T47D (cell line): ENCODE results near the gene GHRL.

ENCODE experiments used
- DNase-seq, 2 experiments: peaks; one replicate each; pipeline versions ENCODE4 v3.0.0 to v3.0.0-alpha.2; 2011 to 2012; ENCODE audit warnings: low read depth in 1 of 2, low spot score in 1 of 2
- JUND ChIP-seq: IDR thresholded peaks from 2 replicates; pipeline ENCODE4 v1.6.1; 2012; ENCODE audit warnings: low read depth
- in situ Hi-C: cut with HindIII; loops from 2 replicates; pipeline ENCODE4 v1.10.0; 2016; ENCODE audit warnings: low sequenced_read_pairs, low pct_unique_long_range_greater_than_20kb

GHRL gene, protein sequence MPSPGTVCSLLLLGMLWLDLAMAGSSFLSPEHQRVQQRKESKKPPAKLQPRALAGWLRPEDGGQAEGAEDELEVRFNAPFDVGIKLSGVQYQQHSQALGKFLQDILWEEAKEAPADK

DNA sequence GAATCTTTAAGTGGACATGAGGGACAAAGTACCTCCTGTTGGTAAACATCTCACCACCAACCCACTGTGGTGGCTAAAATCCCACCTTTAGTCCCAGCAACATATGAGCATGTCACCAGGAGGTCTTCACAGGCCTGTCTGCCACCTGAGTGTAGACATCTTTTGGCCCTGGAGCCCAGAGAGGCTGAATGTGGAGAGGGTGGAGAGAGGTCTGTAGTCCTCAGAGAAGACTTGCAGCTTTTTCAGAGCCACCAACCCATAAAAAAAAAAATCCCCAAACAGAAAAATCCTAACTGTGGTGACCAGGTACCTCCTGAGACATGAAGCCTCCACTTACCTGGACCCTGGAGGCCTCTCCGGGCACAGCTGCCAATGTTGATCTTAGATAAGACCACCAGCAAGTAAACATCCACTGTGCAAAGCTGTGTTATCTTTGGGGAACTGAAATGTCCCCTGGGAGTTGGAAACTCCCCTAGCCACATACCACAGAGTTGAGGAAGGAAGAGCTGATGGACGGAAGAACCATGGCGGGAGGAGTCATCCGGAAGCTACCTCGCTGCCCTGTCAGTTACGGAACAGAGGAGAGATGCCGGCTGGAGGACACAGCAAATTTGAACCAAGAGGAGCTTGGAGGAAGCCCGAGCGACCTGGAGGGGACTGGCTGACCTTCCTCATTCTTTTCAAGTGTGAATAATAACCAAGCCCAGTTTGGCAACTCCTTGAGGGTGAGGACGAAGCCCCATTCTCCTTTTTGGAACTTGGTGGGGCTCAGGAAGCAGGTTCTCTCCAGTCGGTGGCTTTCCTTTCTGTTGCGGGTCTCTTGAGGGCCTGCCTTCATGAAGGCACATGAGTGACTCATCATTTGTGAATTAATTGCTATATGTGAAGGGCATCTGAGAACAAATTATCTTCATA, at the start of gene GHRL:
Gene GHRL (minus strand): TSS at position 443 of the 915 bp plus-strand sequence. CDS start 2,767 bp downstream, outside the sequence.
- no peak for TF ChIP-seq JUND
- in situ Hi-C loops: no loop called here
- no peak for DNase-seq

DNA sequence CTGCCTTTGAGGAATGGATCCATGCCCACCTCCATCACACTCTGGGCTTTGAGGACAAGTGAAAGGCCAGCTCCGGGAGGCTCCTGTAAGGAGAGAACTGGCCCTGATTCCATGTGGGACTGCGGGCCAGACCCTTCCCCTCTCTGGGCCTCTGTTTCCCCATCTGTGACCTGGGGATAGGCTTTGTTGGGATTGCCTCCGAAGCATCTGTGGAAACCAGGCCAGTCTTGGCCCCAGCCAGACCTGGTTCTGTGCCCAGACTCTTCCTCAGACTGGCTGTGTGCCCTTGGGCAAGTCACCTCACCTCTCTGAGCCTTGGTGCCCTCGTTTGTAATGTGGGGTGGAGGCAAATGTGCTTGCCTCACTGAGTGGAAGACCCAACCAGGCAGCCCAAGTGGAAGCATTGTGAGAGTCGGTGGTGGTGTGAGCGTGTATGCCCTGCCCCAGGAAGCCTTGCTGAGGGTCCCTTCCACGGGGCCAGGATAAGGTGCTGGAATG, 49.2 kb upstream of the GHRL start:
- in situ Hi-C loops: no loop called here
- no peak for TF ChIP-seq JUND
- DNase-seq: no peak

DNA sequence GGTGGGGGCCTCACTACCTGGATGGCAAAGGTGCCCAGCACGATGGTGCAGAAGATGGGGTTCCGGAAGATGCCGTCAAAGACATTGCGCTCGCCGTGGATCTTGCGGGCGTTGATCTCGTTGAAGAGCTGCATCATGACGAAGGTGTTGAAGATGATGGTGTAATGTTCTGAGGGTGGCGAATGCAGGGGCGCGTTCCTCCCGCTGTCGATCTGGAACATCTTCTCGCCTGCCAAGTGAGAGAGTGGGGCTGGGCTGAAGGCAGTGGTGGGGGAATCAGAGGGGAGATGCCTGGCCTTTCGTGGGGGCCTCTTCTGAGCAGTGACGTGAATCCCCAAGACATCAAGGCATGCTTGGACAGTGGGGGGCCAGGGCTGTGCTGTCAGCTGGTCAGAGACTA, 47.7 kb upstream of the GHRL start:
- no peak for DNase-seq
- in situ Hi-C loops: no loop called here
- no peak for TF ChIP-seq JUND

DNA sequence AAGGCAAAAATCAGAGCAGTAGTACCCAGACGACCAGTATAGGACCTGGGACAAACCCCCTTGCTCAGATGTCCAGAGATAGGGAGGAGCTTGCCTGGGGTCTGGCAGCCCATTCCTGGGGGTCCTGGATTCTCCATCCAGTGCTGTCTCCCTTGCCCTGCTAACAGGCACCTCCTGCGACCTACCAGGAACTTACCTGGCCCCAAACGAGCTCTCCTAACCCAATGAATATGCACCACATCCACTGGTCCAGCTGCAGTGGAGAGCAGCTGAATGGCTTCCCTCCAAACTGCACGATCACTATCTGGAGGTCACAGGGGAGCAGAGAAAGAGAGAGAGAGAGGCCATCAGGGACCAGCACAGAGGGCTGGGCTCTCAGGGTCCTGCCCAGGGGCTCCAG, 47.3 kb upstream of the GHRL start:
- in situ Hi-C loops: no loop called here
- no peak for DNase-seq
- TF ChIP-seq JUND: no peak

DNA sequence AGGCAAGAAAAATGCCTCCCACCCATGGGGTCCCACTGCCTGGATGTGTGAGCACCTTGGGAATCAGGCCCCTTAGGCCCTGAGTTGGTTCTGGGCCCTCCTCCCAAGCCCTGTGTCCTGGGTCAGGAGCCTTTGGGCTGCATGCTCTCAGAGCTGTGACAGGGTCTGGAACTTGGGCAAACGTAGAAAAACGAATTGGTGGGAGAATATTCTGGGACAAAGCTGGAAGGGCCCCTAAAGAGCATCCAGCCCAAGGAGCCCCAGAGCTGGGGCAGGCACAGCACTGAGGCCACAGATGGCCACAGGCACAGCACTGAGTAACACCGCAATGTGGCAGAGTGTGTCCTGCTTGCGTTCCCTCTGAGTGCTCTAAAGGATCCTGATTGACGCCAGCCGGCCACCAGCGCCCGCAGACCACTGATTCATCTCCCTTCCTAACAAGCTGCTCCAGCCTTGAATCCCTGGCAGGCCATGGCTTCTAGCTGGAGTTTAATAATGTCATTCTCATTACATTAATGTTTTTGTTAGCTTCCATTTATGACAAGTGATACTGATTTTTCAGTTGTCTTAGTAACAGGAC, 46.7 kb upstream of the GHRL start:
- in situ Hi-C loops: no loop called here
- DNase-seq: no peak

DNA sequence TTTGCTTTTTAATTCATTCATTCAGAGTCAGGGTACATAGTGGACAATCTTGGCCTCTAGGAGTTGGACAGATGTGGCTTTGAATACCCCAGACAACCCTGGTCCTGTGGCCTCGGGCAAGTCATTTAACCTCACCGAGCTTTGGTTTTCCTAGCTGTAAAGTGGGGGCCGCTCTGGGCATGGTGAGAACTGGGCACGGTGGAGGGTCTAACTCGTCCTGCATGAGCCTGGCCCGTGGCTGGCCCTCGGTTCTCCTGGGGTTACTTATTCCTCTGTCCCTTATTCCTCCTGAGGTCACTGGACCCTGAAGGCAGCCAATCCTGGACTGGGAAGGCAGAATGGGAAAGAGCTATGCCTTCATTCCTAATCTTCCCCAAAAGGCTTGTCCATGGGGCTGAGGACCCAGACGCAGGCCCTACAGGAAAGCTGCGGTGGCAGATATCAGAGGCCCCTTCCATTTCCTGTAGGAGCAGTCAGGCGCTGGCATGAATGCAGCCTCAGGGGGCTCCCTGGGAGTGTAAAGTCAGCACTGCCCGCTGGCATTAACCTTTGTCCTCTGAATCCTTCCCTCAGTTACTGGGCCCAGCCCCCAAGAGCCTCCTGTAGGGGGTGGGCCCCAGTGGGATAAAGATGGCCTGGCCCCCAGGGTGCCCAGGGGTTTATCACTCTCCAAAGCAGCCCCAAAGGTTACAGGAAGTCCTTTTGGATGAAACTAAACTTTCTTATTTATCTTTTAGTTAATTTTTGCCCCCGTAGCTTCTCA, 46.0 kb upstream of the GHRL start:
- no peak for DNase-seq
- in situ Hi-C loops: no loop called here
- TF ChIP-seq JUND: no peak

More for the DNA sequence above, 46.7 kb upstream of the GHRL start:
- TF ChIP-seq JUND: no peak

DNA sequence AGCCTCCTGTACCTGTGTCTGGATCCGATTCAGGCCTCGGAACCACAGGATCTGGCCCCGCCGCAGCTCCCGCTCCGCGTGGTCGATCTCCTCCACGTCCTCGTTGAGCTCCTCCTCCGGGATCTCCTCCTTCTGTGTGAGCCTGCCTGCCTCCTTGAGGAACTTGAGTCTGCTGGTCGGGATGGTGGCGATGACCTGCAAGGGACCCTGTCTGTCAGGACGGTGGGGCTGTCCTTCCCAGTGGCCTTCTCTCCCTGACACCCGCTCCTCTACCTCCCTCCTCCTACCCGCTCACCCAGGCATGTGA, 45.4 kb upstream of the GHRL start:
- in situ Hi-C loops: no loop called here
- no peak for DNase-seq

DNA sequence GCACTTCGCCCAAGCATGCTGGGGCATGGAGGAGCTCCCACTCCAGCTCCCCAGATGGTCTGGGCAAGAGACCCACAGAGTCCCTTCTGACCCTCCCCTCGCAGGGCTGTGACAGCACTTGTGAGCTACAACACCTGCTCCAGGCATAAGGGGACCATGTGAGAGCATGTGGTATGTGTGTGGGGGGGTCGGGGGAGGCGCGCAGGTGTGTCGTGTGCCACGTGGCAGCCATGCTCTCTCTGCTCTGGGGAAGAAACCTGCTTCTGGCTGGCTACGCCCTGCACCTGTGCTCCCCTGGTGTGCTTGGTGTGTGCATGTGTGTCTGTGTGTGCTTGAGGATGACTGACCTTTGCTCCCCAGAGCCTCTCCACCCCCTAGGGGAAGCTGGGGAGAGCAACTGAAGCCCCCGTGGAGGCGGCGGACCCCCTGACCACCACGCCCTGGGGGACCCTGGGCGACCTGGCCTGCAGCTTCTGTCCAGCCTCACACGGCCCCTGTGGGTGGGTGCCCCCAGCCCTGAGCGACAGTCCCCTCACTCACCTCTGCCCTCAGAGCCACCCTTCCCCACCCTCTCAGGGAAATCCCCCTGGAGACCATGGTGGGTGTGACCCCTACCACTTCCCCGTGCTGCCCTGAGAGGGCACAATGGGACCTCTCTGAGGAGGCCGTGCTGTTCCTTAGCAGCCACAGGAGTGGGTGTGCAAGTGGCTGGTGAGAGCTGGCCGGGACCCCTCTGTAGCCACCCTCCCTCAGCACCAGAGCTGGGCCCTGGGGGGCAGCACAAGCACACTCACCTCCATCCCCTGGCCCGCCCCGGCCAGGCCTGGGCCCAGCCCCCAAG, 44.8 kb upstream of the GHRL start:
- in situ Hi-C loops: no loop called here
- TF ChIP-seq JUND: no peak
- DNase-seq: no peak

More for the DNA sequence above, 45.4 kb upstream of the GHRL start:
- TF ChIP-seq JUND: no peak

DNA sequence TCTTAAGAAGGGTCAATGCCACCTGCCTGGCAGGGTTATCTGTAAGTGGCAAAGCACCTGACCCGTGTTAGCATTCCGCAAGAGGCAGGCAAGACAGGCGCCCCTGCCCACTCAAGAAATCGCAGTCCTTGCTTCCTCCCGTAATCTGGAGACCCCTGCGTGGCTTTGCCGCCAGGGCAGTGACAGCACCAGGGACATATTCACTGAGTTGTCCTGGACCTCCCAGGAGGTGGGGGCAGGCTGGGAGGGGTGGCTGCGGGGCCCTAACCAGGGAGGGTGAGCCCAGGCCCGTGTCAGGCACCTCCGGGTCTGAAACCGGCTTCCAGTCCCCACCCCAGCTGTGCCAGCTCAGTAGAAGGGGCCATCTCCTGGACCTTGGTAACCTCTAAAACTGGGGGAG, 44.0 kb upstream of the GHRL start:
- no peak for TF ChIP-seq JUND
- in situ Hi-C loops: no loop called here
- DNase-seq: no peak

DNA sequence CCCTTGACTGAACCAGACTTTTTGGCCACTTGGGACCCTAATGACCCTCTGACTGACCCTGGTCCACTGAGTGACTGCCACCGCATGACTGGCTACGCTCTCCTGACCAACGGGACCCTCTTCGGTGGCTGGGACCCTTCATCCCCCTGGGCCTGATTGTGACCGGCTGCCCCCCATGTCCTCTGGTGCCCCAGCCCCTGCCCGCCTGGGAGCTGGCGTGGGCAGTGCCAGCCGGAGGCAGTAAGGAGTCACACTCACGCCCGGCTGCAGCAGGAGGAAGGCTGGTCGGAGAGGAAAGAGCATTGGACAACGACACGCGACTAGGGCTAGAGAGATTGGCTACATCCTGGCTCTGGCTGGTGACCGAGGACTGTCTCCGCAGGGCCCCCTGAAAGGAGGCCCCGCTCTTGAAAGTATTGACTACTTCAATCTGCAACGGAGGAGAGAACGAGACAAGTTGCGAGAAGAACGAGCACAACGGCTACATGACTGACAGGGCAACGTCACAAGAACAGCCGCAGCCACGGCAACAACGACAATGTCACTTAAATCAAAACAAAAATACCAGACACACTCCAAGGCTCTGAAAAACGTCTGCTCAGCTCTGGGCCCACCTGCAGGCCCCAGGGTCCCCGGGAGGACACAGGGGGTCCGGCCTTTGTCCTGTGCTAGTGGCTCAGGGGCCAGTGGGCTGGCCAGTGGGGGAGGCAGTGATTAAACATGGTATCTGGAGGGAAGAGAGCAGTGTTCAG, 43.3 kb upstream of the GHRL start:
- in situ Hi-C loops: no loop called here
- DNase-seq: no peak
- TF ChIP-seq JUND: no peak

DNA sequence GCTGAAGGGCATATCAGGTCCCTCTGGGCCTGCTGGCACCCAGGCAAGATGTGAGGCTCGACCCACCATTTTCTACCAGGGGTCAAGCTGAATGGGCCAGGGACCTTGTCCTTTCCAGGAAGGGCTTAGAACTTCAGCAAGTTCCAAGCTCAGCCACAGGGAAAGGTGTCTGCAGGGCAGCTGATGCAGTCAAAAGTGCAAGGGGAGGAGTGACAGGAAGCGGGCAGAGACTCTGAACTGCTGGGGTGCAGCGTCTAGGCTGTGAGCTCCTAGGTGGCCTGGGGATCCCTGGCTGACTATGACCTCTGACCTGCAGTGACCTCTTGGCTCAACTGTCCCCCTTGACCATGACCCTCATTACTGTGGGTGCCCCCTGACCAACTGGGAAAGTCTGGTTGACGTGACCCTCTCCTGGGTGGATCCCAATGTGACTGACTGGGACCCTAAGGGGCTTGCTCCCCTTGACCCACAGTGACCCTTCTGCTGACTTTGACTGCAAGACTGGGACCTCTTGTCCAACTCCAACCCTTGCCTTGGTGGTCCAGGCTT, 42.5 kb upstream of the GHRL start:
- TF ChIP-seq JUND: no peak
- in situ Hi-C loops: no loop called here
- DNase-seq: no peak

DNA sequence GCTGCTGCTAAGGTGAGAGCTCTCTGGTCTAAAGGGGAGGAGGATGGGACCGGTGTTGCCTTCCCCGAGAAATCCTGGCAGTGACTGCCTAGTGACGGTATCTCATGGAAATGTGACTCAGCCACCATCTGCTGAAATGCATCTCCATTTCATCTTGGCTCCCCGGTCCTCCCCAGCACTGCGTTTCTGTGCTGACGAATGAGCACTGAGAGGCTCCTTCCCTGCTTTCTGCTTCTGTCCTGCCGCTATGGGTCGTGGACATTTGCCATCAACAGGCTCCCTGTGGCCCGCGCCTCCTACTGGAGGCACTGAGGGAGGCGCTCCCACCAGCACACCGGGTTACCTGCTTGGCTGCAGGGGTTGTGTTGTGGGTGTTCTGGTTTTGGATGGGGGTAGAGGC, 41.7 kb upstream of the GHRL start:
- DNase-seq: no peak
- in situ Hi-C loops: no loop called here
- no peak for TF ChIP-seq JUND
